ENCODE measurements around the gene KCNQ1. TPM values are rescaled to one million over a fixed set of nuclear protein-coding genes. Genes with fewer than 3 reads are reported as not detected.

The KCNQ1 gene
- total RNA-seq, 3 donors from 2014 or later (not counting 1 experiment from before 2014, with no cell fraction given) = 1.9 to 7.8 (median 3.3) TPM

- DNase-seq (peak in 1 of 2 donors; percentile 13), ATAC-seq (no peak)
- Histone ChIP-seq H3K9me3 (ENCODE audit: control insufficient read depth, insufficient read depth, low read length) (no peaks in the 10 kb centered on the region), H3K4me3 (ENCODE audit: low read length) (no peak overlapping the region), H3K27me3 (ENCODE audit: control insufficient read depth, insufficient read depth, low read length) (peaks cover 2% of the 10 kb centered on the region), H3K4me1 (ENCODE audit: control insufficient read depth, insufficient read depth, low read length) (peaks cover 10% of the 10 kb centered on the region), H3K27ac (ENCODE audit: low read length) (no peak overlapping the region), H3K36me3 (ENCODE audit: control insufficient read depth, insufficient read depth, low read length) (no peaks in the 10 kb centered on the region)
- 90% methylated on average over 19 of the region's 19 CpGs for WGBS (ENCODE audit: insufficient coverage)
- Mint-ChIP-seq H3K27ac (no peak overlapping the region), H3K9me3 (no peaks in the 10 kb centered on the region), H3K4me1 (peaks cover 0 to 6% of the 10 kb centered on the region in 2 donors), H3K27me3 (ENCODE audit: low read depth in 2 of 2) (peaks cover 14 to 26% of the 10 kb centered on the region in 2 donors), H3K4me3 (no peak overlapping the region), H3K36me3 (no peaks in the 10 kb centered on the region)
- no peak for TF ChIP-seq CTCF (IDR thresholded peaks at IDR 0.05)
- intact Hi-C loops (cut with micrococcal nuclease) = no loop called here
Observed at GRCh38 chr11:2776351-2777061, 331.7 kb downstream of the KCNQ1 start.

- no peak overlapping the region for H3K27ac Mint-ChIP-seq
- no peaks in the 10 kb centered on the region for H3K9me3 ChIP-seq (ENCODE audit: control insufficient read depth, insufficient read depth, low read length)
- H3K27me3 Mint-ChIP-seq (ENCODE audit: low read depth in 2 of 2) = peaks cover 20 to 23% of the 10 kb centered on the region in 2 donors
- TF ChIP-seq CTCF (IDR thresholded peaks at IDR 0.05) = no peak
- no peaks in the 10 kb centered on the region for H3K36me3 ChIP-seq (ENCODE audit: control insufficient read depth, insufficient read depth, low read length)
- no peak for DNase-seq
- intact Hi-C loops (cut with micrococcal nuclease) = no loop called here
- H3K36me3 Mint-ChIP-seq = no peaks in the 10 kb centered on the region
- no peaks in the 10 kb centered on the region for H3K9me3 Mint-ChIP-seq
- H3K4me1 Mint-ChIP-seq = peaks cover 0 to 6% of the 10 kb centered on the region in 2 donors
- peaks cover 2% of the 10 kb centered on the region for H3K27me3 ChIP-seq (ENCODE audit: control insufficient read depth, insufficient read depth, low read length)
- H3K4me3 Mint-ChIP-seq = no peak overlapping the region
- no peak overlapping the region for H3K4me3 ChIP-seq (ENCODE audit: low read length)
- no peak overlapping the region for H3K27ac ChIP-seq (ENCODE audit: low read length)
- 73% methylated on average over 7 of the region's 7 CpGs for WGBS (ENCODE audit: insufficient coverage)
- no peak for ATAC-seq
- peaks cover 10% of the 10 kb centered on the region for H3K4me1 ChIP-seq (ENCODE audit: control insufficient read depth, insufficient read depth, low read length)
Observed at GRCh38 chr11:2777386-2777785, 332.6 kb downstream of the KCNQ1 start.

DNA sequence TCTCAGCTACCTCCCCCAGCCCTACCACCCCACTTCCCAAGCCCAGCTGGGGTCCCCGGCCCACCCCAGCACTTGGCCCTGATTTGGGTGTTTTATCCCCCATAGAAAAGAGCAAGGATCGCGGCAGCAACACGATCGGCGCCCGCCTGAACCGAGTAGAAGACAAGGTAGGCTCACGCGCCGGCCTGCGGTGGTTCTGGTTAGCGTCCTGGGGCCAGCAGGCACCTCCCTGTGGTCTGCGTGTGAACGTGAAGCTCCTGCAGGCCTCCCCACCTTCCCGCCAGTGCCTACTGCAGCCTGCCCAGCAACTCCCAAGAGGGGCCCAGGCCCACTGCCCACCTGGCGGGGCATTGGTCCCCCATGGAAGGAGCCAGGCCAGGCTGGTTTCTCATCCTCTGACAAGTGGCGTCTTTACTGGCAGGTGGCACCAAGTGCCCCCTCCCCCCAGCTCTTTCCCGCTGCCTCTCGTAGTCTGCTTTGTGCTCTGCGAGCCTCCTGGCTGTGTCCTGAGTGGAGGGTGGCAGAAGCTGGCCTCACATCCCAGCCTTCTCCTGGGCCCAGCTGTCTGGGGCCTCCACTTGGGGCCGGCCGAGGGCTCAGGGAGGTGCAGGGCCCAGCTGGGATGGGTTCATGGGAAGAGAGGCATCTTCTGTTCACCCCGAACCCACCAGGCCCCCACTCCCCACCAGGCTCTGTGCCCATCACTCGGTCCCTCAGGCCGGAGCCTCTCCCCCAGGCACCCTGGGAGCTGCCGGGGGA lies 333.2 kb downstream of the KCNQ1 start:
- no peak for TF ChIP-seq CTCF (IDR thresholded peaks at IDR 0.05)
- peaks cover 10% of the 10 kb centered on the region for H3K4me1 ChIP-seq (ENCODE audit: control insufficient read depth, insufficient read depth, low read length)
- H3K4me3 Mint-ChIP-seq = no peak overlapping the region
- no peaks in the 10 kb centered on the region for H3K9me3 Mint-ChIP-seq
- no peaks in the 10 kb centered on the region for H3K36me3 Mint-ChIP-seq
- H3K9me3 ChIP-seq (ENCODE audit: control insufficient read depth, insufficient read depth, low read length) = no peaks in the 10 kb centered on the region
- H3K4me3 ChIP-seq (ENCODE audit: low read length) = no peak overlapping the region
- peak in 1 of 2 donors; percentile 14 for DNase-seq
- no peaks in the 10 kb centered on the region for H3K36me3 ChIP-seq (ENCODE audit: control insufficient read depth, insufficient read depth, low read length)
- H3K4me1 Mint-ChIP-seq = peaks cover 0 to 6% of the 10 kb centered on the region in 2 donors
- no peak overlapping the region for H3K27ac Mint-ChIP-seq
- WGBS (ENCODE audit: insufficient coverage) = 35% methylated on average over 27 of the region's 27 CpGs
- intact Hi-C loops (cut with micrococcal nuclease) = no loop called here
- H3K27me3 Mint-ChIP-seq (ENCODE audit: low read depth in 2 of 2) = peaks cover 24 to 28% of the 10 kb centered on the region in 2 donors
- no peak overlapping the region for H3K27ac ChIP-seq (ENCODE audit: low read length)
- peaks cover 2% of the 10 kb centered on the region for H3K27me3 ChIP-seq (ENCODE audit: control insufficient read depth, insufficient read depth, low read length)
- peak in 1 of 3 donors; percentile 34 for ATAC-seq
